ENCODE results near the gene YJU2.

DNA sequence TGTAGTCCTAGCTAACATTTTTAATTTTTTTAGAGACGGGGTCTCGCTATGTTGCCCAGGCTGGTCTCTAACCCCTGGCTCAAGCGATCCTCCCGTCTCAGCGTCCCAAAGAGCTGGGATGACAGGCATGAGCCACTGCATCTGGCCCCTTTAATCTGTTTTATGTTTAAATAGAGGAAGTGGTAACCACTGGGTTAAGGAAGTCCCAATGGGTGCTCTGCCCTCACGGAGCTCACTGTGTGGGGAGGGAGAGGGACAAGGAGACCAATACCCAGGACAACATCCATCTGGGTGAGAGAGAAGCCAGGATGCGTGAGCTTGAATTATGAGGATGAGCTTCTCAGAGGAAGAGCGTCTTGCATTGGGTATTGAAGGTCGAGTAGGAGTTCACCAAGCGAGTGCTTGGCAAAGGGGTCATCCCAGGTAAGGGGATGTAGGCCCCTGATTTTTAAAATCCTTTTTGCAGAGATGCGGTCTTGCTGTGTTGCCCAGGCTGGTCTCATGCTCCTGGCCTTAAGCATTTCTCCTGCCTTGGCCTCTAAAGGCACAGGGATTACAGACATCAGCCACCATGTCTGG lies 13.8 kb downstream of the YJU2 start:
- TF ChIP-seq, protein P1, sequence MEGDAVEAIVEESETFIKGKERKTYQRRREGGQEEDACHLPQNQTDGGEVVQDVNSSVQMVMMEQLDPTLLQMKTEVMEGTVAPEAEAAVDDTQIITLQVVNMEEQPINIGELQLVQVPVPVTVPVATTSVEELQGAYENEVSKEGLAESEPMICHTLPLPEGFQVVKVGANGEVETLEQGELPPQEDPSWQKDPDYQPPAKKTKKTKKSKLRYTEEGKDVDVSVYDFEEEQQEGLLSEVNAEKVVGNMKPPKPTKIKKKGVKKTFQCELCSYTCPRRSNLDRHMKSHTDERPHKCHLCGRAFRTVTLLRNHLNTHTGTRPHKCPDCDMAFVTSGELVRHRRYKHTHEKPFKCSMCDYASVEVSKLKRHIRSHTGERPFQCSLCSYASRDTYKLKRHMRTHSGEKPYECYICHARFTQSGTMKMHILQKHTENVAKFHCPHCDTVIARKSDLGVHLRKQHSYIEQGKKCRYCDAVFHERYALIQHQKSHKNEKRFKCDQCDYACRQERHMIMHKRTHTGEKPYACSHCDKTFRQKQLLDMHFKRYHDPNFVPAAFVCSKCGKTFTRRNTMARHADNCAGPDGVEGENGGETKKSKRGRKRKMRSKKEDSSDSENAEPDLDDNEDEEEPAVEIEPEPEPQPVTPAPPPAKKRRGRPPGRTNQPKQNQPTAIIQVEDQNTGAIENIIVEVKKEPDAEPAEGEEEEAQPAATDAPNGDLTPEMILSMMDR (IDR thresholded peaks at IDR 0.05), result no peak
- TF ChIP-seq POLR2AphosphoS5 (IDR thresholded peaks at IDR 0.05; ENCODE audit: insufficient read depth in 1 of 2, low read depth in 1 of 2) (no peak), POLR2A (IDR thresholded peaks at IDR 0.05) (no peak)

Data from vagina (tissue), 2 donors.